Esophagus muscularis mucosa (tissue), 3 donors: ENCODE results near the gene ATP2B1.

Experiments
- CTCF ChIP-seq, 3 experiments: fragments of 200-600 bp in 2 of 3; fragments of 450-650 bp in 1 of 3; sonication (generic) in 2 of 3; IDR thresholded peaks; one replicate each; pipeline ENCODE4 v1.5.1; 2017 to 2019; ENCODE audit warnings: antibody characterized with exemption in 3 of 3, mild to moderate bottlenecking in 2 of 3, moderate library complexity in 1 of 3
- POLR2AphosphoS5 ChIP-seq, 2 donors: sonication (generic); formaldehyde crosslinking; IDR thresholded peaks; one replicate each; pipeline ENCODE4 v1.6.1; 2017; ENCODE audit warnings: antibody characterized with exemption in 2 of 2

- TF ChIP-seq CTCF (IDR thresholded peaks at IDR 0.05) (no peak), POLR2AphosphoS5 (IDR thresholded peaks at IDR 0.05) (no peak)
Observed at GRCh38 chr12:89709995-89710872, 1.6 kb upstream of the ATP2B1 start.
